CD4-positive, alpha-beta memory T cell (primary cell): ENCODE measurements around the gene BBX. TPM values are rescaled to one million over a fixed set of nuclear protein-coding genes. Genes with fewer than 3 reads are reported as not detected.

ENCODE experiments used
- CTCF ChIA-PET: fragments of 350-600 bp; sonication (Branson Sonifier 250); formaldehyde crosslinking; loops from one replicate; lab custom pipeline; 2021; ENCODE audit warnings: inconsistent platforms; ENCODE audit not compliant: partially characterized antibody; lab: Charles Lee
- POLR2A ChIA-PET: fragments of 350-600 bp; sonication (Branson Sonifier 250); formaldehyde crosslinking; loops from one replicate; lab custom pipeline; 2021; ENCODE audit not compliant: partially characterized antibody; lab: Charles Lee
- DNase-seq, 5 donors: peaks; one replicate each; pipeline versions ENCODE4 v3.0.0 to v3.0.0-alpha.2; 2020 to 2022; ENCODE audit warnings: mixed read lengths in 1 of 5
- H3K27ac ChIP-seq: one replicate; pipeline ENCODE4 v1.7.0; 2013; ENCODE audit warnings: low read depth, low read length
- H3K27me3 ChIP-seq: 2 replicates; pipeline ENCODE4 v1.7.0; 2013; ENCODE audit warnings: mild to moderate bottlenecking, low read length, moderate library complexity; ENCODE audit not compliant: insufficient read depth
- H3K36me3 ChIP-seq: 2 replicates; pipeline ENCODE4 v1.7.0; 2013; ENCODE audit warnings: mild to moderate bottlenecking, low read length, moderate library complexity; ENCODE audit not compliant: insufficient read depth
- H3K4me1 ChIP-seq: 2 replicates; pipeline ENCODE4 v1.7.0; 2013; ENCODE audit warnings: mild to moderate bottlenecking, low read length, moderate library complexity; ENCODE audit not compliant: insufficient read depth
- H3K4me3 ChIP-seq, 2 donors: one replicate each; pipeline ENCODE4 v1.7.0; 2013; ENCODE audit warnings: low read length in 2 of 2, mild to moderate bottlenecking in 1 of 2
- H3K9me3 ChIP-seq, 2 donors: one replicate each; pipeline ENCODE4 v1.7.0; 2013; ENCODE audit warnings: low read length in 2 of 2, control low read depth in 1 of 2; ENCODE audit not compliant: control insufficient read depth in 1 of 2
- H3K27ac Mint-ChIP-seq, 7 donors: one replicate each; pipeline ENCODE4 v1.8.0; 2020 to 2021; ENCODE audit warnings: mixed read lengths in 7 of 7, mild to moderate bottlenecking in 6 of 7, inconsistent platforms in 3 of 7, moderate library complexity in 3 of 7
- H3K27me3 Mint-ChIP-seq, 2 donors: one replicate each; pipeline ENCODE4 v1.8.0; 2020 to 2021; ENCODE audit warnings: mixed read lengths in 2 of 2
- H3K36me3 Mint-ChIP-seq, 2 donors: one replicate each; pipeline ENCODE4 v1.8.0; 2020 to 2021; ENCODE audit warnings: mixed read lengths in 2 of 2, inconsistent platforms in 1 of 2, mild to moderate bottlenecking in 1 of 2
- H3K4me1 Mint-ChIP-seq, 4 donors: one replicate each; pipeline ENCODE4 v1.8.0; 2020 to 2021; ENCODE audit warnings: mixed read lengths in 4 of 4, mild to moderate bottlenecking in 1 of 4
- H3K4me3 Mint-ChIP-seq, 8 donors: one replicate each; pipeline ENCODE4 v1.8.0; 2020 to 2021; ENCODE audit warnings: mixed read lengths in 8 of 8, mild to moderate bottlenecking in 7 of 8, moderate library complexity in 6 of 8, inconsistent platforms in 3 of 8
- H3K9me3 Mint-ChIP-seq, 8 donors: one replicate each; pipeline ENCODE4 v1.8.0; 2020 to 2021; ENCODE audit warnings: mixed read lengths in 8 of 8, mild to moderate bottlenecking in 5 of 8, inconsistent platforms in 3 of 8, moderate library complexity in 1 of 8
- intact Hi-C: fragments of 100-400 bp; cut with micrococcal nuclease; formaldehyde crosslinking; loops from one replicate; pipeline ENCODE4 v1.15.1; 2023
- polyA plus RNA-seq, 2 donors: library from polyadenylated mRNA; unstranded; fragments of 300-500 nt; fragmentation: Illumina TruSeq; gene quantifications; one replicate each; pipeline ENCODE4 v1.2.3, GENCODE V29; 2021
- total RNA-seq, 2 experiments: library from RNA; stranded (reverse); gene quantifications; one replicate each; pipeline ENCODE4 v1.2.3, GENCODE V29; 2021

The BBX gene
- total and polyA plus RNA-seq, 4 experiments from 2014 or later: 85.4 to 101 (median 96.5) TPM

- no peaks in the 10 kb centered on the region for H3K36me3 Mint-ChIP-seq
- H3K27me3 Mint-ChIP-seq: peaks cover 13 to 15% of the 10 kb centered on the region in 2 donors
- H3K27ac ChIP-seq: no peak overlapping the region
- ChIA-PET POLR2A (interaction anchor here (0.7 kb wide), 1 partner anchor 78 kb away, joined by 3 read pairs; no protein-coding TSS in a partner anchor), CTCF (no interaction called here)
- no peaks in the 10 kb centered on the region for H3K27me3 ChIP-seq
- no peaks in the 10 kb centered on the region for H3K4me1 ChIP-seq
- intact Hi-C loops: no loop called here
- DNase-seq: no peak
- no peak overlapping the region for H3K4me3 ChIP-seq
- H3K27ac Mint-ChIP-seq: no peak overlapping the region
- H3K4me3 Mint-ChIP-seq: no peak overlapping the region
- no peaks in the 10 kb centered on the region for H3K9me3 Mint-ChIP-seq
- no peaks in the 10 kb centered on the region for H3K36me3 ChIP-seq
- H3K9me3 ChIP-seq: no peaks in the 10 kb centered on the region
- peaks cover 0 to 3% (median 0%) of the 10 kb centered on the region in 4 donors for H3K4me1 Mint-ChIP-seq
Observed at GRCh38 chr3:107817076-107817475, 294.3 kb downstream of the BBX start.

- Histone ChIP-seq H3K27me3 (no peaks in the 10 kb centered on the region), H3K4me3 (no peak overlapping the region), H3K27ac (no peak overlapping the region), H3K9me3 (no peaks in the 10 kb centered on the region), H3K4me1 (no peaks in the 10 kb centered on the region), H3K36me3 (no peaks in the 10 kb centered on the region)
- Mint-ChIP-seq H3K36me3 (no peaks in the 10 kb centered on the region), H3K4me1 (peaks cover 0 to 1% (median 0%) of the 10 kb centered on the region in 4 donors), H3K27ac (no peak overlapping the region), H3K9me3 (no peaks in the 10 kb centered on the region), H3K4me3 (no peak overlapping the region), H3K27me3 (peaks cover 13 to 18% of the 10 kb centered on the region in 2 donors)
- no peak for DNase-seq
- POLR2A ChIA-PET: no interaction called here
- CTCF ChIA-PET: no interaction called here
- intact Hi-C loops: no loop called here
Observed at GRCh38 chr3:107818025-107818424, 295.3 kb downstream of the BBX start.

GRCh38 chr3:107819656-107820055 lies 296.9 kb downstream of the BBX start:
- Histone ChIP-seq H3K27ac (no peak overlapping the region), H3K27me3 (no peaks in the 10 kb centered on the region), H3K9me3 (no peaks in the 10 kb centered on the region), H3K36me3 (no peaks in the 10 kb centered on the region), H3K4me3 (no peak overlapping the region), H3K4me1 (no peaks in the 10 kb centered on the region)
- Mint-ChIP-seq H3K36me3 (no peaks in the 10 kb centered on the region), H3K4me1 (no peaks in the 10 kb centered on the region), H3K9me3 (no peaks in the 10 kb centered on the region), H3K27ac (no peak overlapping the region), H3K4me3 (no peak overlapping the region), H3K27me3 (peaks cover 16 to 18% of the 10 kb centered on the region in 2 donors)
- intact Hi-C loops: no loop called here
- DNase-seq: no peak
- POLR2A ChIA-PET: no interaction called here
- CTCF ChIA-PET: interaction anchor here (1.2 to 1.3 kb wide), 2 partner anchors 16 to 144 kb away, joined by 3 read pairs; no protein-coding TSS in a partner anchor

- no peaks in the 10 kb centered on the region for H3K4me1 Mint-ChIP-seq
- Histone ChIP-seq H3K4me3 (no peak overlapping the region), H3K4me1 (no peaks in the 10 kb centered on the region), H3K9me3 (no peaks in the 10 kb centered on the region), H3K36me3 (no peaks in the 10 kb centered on the region), H3K27me3 (no peaks in the 10 kb centered on the region), H3K27ac (no peak overlapping the region)
- H3K27me3 Mint-ChIP-seq: peaks cover 16 to 18% of the 10 kb centered on the region in 2 donors
- intact Hi-C loops: no loop called here
- no peak overlapping the region for H3K27ac Mint-ChIP-seq
- DNase-seq: no peak
- H3K4me3 Mint-ChIP-seq: no peak overlapping the region
- ChIA-PET POLR2A (no interaction called here), CTCF (no interaction called here)
- no peaks in the 10 kb centered on the region for H3K9me3 Mint-ChIP-seq
- H3K36me3 Mint-ChIP-seq: no peaks in the 10 kb centered on the region
Observed at GRCh38 chr3:107822308-107822707, 299.5 kb downstream of the BBX start.

GRCh38 chr3:107824822-107825371 lies 302.1 kb downstream of the BBX start:
- no peaks in the 10 kb centered on the region for H3K9me3 ChIP-seq
- Mint-ChIP-seq H3K4me1 (no peaks in the 10 kb centered on the region), H3K36me3 (no peaks in the 10 kb centered on the region), H3K9me3 (no peaks in the 10 kb centered on the region), H3K27me3 (peaks cover 10 to 13% of the 10 kb centered on the region in 2 donors), H3K27ac (no peak overlapping the region), H3K4me3 (no peak overlapping the region)
- intact Hi-C loops: no loop called here
- ChIA-PET CTCF (no interaction called here), POLR2A (no interaction called here)
- no peaks in the 10 kb centered on the region for H3K36me3 ChIP-seq
- no peaks in the 10 kb centered on the region for H3K27me3 ChIP-seq
- no peak overlapping the region for H3K4me3 ChIP-seq
- H3K27ac ChIP-seq: no peak overlapping the region
- no peak for DNase-seq
- no peaks in the 10 kb centered on the region for H3K4me1 ChIP-seq

- no peaks in the 10 kb centered on the region for H3K36me3 ChIP-seq
- DNase-seq: no peak
- no peaks in the 10 kb centered on the region for H3K27me3 ChIP-seq
- intact Hi-C loops: no loop called here
- Mint-ChIP-seq H3K27ac (no peak overlapping the region), H3K9me3 (no peaks in the 10 kb centered on the region), H3K4me1 (no peaks in the 10 kb centered on the region), H3K36me3 (no peaks in the 10 kb centered on the region), H3K27me3 (peaks cover 8 to 11% of the 10 kb centered on the region in 2 donors), H3K4me3 (no peak overlapping the region)
- POLR2A ChIA-PET: no interaction called here
- no peak overlapping the region for H3K27ac ChIP-seq
- H3K4me3 ChIP-seq: no peak overlapping the region
- H3K9me3 ChIP-seq: no peaks in the 10 kb centered on the region
- CTCF ChIA-PET: no interaction called here
- H3K4me1 ChIP-seq: no peaks in the 10 kb centered on the region
Observed at GRCh38 chr3:107825556-107825955, 302.8 kb downstream of the BBX start.

- Histone ChIP-seq H3K27me3 (no peaks in the 10 kb centered on the region), H3K4me3 (no peak overlapping the region), H3K27ac (no peak overlapping the region), H3K9me3 (no peaks in the 10 kb centered on the region), H3K36me3 (no peaks in the 10 kb centered on the region), H3K4me1 (no peaks in the 10 kb centered on the region)
- intact Hi-C loops: no loop called here
- ChIA-PET CTCF (no interaction called here), POLR2A (no interaction called here)
- H3K27ac Mint-ChIP-seq: no peak overlapping the region
- peaks cover 6 to 7% of the 10 kb centered on the region in 2 donors for H3K27me3 Mint-ChIP-seq
- no peak overlapping the region for H3K4me3 Mint-ChIP-seq
- no peak for DNase-seq
- H3K4me1 Mint-ChIP-seq: no peaks in the 10 kb centered on the region
- no peaks in the 10 kb centered on the region for H3K36me3 Mint-ChIP-seq
- no peaks in the 10 kb centered on the region for H3K9me3 Mint-ChIP-seq
Observed at GRCh38 chr3:107826727-107827126, 304.0 kb downstream of the BBX start.
